H1 (cell line): ENCODE measurements around the gene NR2F2. TPM values are rescaled to one million over a fixed set of nuclear protein-coding genes. Genes with fewer than 3 reads are reported as not detected.

Experiments
- BCL11A ChIP-seq, 2 experiments: IDR thresholded peaks; one replicate each; pipeline ENCODE4 v1.6.1; 2011; ENCODE audit warnings: low read depth in 2 of 2, low read length in 2 of 2, mild to moderate bottlenecking in 2 of 2
- CHD1 ChIP-seq: IDR thresholded peaks from 2 replicates; pipeline ENCODE4 v1.6.1; 2012; ENCODE audit warnings: low read depth, low read length, improper control_type of control experiment
- PHF8 ChIP-seq: fragments of 200-600 bp; sonication (generic); conservative IDR thresholded peaks from 2 replicates; pipeline ENCODE4 v1.7.1; 2012; ENCODE audit warnings: low read depth, mild to moderate bottlenecking, inconsistent platforms, low read length, moderate library complexity
- RNF2 ChIP-seq: fragments of 200-900, 300-1000 bp; sonication (generic); IDR thresholded peaks from 2 replicates; pipeline ENCODE4 v1.7.1; 2016; ENCODE audit warnings: borderline replicate concordance, low read depth, mild to moderate bottlenecking, antibody characterized with exemption, low read length; ENCODE audit not compliant: poor library complexity, severe bottlenecking; ENCODE audit errors: missing control alignments
- SRF ChIP-seq: IDR thresholded peaks from 2 replicates; pipeline ENCODE4 v1.6.1; 2011; ENCODE audit warnings: mild to moderate bottlenecking, low read depth, low read length, moderate library complexity
- YY1 ChIP-seq: IDR thresholded peaks from 2 replicates; pipeline ENCODE4 v1.6.1; 2011; ENCODE audit warnings: low read depth, mild to moderate bottlenecking, low read length
- polyA plus RNA-seq, 7 experiments: library from polyadenylated mRNA; depleted of rRNA in 3 of 7; stranded (reverse) in 5 of 7; unstranded in 2 of 7; fragments of >200 nt in 5 of 7; fragments of 200-250 nt in 2 of 7; gene quantifications; 1 replicate in 5 of 7; 2 replicates in 1 of 7; 4 replicates in 1 of 7; pipeline versions ENCODE4 v1.2.1 to v1.2.3, GENCODE V29; 2011 to 2013; ENCODE audit warnings: missing spikeins in 2 of 7, mixed read lengths in 2 of 7
- total RNA-seq: library from RNA; stranded (reverse); fragmentation: NEBNext Ultra II Directional; extraction: Animal tissue kit (Norgen Biotek cat#: 25700); gene quantifications from 2 replicates; pipeline ENCODE4 v1.2.1, GENCODE V29; 2021

Gene NR2F2
- total and polyA plus RNA-seq, 2 of the 8 experiments (the other 6 are each of a cell fraction or from before 2014, with no cell fraction given): 0.03 TPM; not detected in 1

DNA sequence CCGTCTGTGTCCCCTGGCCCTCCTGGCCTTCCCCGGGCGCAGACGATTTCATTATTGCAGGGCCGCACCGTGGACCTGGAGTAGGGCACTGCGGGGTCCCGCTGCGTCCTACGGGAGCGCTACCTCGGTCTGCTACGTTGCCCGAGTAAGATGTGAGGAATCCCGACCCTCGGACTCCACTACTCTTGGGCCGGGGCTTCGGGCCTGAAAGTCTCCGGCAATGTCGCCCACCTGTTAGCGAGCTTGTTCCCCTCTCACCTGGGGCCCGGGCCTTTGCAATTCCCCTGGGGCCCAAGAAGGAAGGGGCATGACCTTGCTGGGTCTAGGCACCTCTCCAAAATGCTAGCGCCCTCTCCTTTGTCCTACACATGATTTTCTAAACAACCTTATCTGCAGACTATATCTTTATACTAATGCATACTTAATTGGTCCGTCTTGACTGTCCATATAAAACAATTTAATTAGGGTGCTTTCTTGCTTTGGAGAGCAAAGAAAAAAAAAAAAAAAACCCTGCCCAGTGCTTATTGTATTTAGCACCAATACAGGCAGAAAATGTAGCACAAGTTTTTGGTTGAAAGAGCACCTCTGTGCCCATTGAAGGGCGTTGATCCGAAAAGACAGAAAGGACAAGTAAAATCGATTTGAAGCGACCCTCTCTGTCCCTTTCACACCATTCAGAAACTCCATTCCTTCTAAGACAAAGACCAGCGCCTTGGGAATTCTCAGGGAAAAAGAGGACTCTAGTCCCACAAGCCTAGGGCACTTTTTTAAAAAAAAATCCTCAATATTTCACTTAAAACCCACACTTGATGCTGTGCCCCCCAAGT is 7.0 kb upstream of the NR2F2 start (continued):
- no peak for TF ChIP-seq BCL11A (IDR thresholded peaks at IDR 0.05; ENCODE audit: low read depth in 2 of 2, low read length in 2 of 2)
- TF ChIP-seq YY1: no peak
- peak; percentile 13 for TF ChIP-seq RNF2
- TF ChIP-seq PHF8: no peak
- TF ChIP-seq SRF: no peak
- TF ChIP-seq CHD1: no peak
